ENCODE measurements around the gene FLNC.

DNA sequence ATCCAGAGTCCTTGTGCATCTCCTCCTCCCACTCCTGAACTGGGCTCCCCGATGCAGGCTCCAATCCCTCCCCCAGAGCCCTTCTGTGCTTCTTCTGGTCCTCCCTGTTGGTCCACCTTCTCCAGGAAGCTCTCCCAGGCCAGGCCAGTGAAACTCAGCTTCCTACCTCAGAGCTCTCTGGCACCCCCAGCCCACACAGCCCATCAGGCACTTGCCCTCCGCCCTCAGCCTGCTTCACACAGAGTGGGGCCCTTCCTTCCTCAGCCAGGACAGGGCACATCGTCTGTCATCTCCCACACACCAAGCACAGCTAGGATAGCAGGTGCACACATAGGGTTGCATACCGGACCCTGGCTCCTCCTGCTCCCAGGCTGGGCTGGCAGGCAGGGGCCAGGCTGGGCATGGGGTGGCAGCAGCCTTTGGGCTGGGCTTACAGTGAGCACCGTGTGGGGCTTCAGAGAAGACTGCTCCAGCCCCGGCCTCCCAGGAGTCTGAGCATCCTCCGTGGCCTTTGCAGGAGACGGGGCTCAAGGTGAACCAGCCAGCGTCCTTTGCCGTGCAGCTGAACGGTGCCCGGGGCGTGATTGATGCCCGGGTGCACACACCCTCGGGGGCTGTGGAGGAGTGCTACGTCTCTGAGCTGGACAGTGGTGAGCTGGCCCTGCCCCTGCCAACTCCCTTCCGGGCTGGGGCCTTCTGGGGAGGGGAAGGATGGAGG, 26.0 kb downstream of the FLNC start:
- TF ChIP-seq, protein P1, sequence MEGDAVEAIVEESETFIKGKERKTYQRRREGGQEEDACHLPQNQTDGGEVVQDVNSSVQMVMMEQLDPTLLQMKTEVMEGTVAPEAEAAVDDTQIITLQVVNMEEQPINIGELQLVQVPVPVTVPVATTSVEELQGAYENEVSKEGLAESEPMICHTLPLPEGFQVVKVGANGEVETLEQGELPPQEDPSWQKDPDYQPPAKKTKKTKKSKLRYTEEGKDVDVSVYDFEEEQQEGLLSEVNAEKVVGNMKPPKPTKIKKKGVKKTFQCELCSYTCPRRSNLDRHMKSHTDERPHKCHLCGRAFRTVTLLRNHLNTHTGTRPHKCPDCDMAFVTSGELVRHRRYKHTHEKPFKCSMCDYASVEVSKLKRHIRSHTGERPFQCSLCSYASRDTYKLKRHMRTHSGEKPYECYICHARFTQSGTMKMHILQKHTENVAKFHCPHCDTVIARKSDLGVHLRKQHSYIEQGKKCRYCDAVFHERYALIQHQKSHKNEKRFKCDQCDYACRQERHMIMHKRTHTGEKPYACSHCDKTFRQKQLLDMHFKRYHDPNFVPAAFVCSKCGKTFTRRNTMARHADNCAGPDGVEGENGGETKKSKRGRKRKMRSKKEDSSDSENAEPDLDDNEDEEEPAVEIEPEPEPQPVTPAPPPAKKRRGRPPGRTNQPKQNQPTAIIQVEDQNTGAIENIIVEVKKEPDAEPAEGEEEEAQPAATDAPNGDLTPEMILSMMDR (conservative IDR thresholded peaks at IDR 0.05 in 1 of 2, IDR thresholded peaks at IDR 0.05 in 1 of 2; ENCODE audit: extremely low read depth in 1 of 2, insufficient read depth in 1 of 2, low read depth in 1 of 2, low read length in 2 of 2) = no peak
- TF ChIP-seq EZH2 (IDR thresholded peaks at IDR 0.05; ENCODE audit: borderline replicate concordance, low read length) = no peak
